OCI-LY7 (cell line): ENCODE data around the gene RINT1. TPM values are rescaled to one million over a fixed set of nuclear protein-coding genes. Genes with fewer than 3 reads are reported as not detected.

Experiments
- BruUV-seq: library from RNA; stranded (reverse); fragments of 400-500 nt; replicated peaks from 2 replicates; lab custom pipeline; 2021; lab: Mats Ljungman, UMichigan
- CTCF ChIA-PET: fragments of 300-600 bp; sonication (Branson Sonifier 250); formaldehyde crosslinking; loops from one replicate; lab custom pipeline; 2022; ENCODE audit warnings: antibody characterized with exemption; ENCODE audit not compliant: unreplicated experiment; lab: Charles Lee
- POLR2A ChIA-PET: fragments of 300-600 bp; sonication (Branson Sonifier 250); formaldehyde crosslinking; loops from one replicate; lab custom pipeline; 2022; ENCODE audit warnings: antibody characterized with exemption; lab: Charles Lee
- DNase-seq: peaks from one replicate; pipeline ENCODE4 v3.0.0-alpha.2; 2015; ENCODE audit warnings: low spot score
- H2AFZ ChIP-seq: fragments of 200-600 bp; sonication (generic), shearing (Covaris generic); 2 replicates; pipeline ENCODE4 v1.6.1; 2014; ENCODE audit warnings: mild to moderate bottlenecking, antibody characterized with exemption, low read length, moderate library complexity
- H3K27ac ChIP-seq: fragments of 200-600 bp; sonication (generic); 2 replicates; pipeline ENCODE4 v1.5.1; 2014; ENCODE audit warnings: mixed run types, low read depth, mild to moderate bottlenecking, moderate library complexity, low read length, inconsistent platforms; ENCODE audit not compliant: poor library complexity, severe bottlenecking
- H3K36me3 ChIP-seq: fragments of 200-600 bp; sonication (generic); 2 replicates; pipeline ENCODE4 v1.6.1; 2014; ENCODE audit warnings: mild to moderate bottlenecking, antibody characterized with exemption, low read length, moderate library complexity, mixed read lengths; ENCODE audit not compliant: insufficient read depth
- H3K4me1 ChIP-seq: fragments of 200-600 bp; sonication (generic); 2 replicates; pipeline ENCODE4 v1.5.1; 2014; ENCODE audit warnings: mild to moderate bottlenecking, low read length; ENCODE audit not compliant: insufficient read depth, poor library complexity, severe bottlenecking
- H3K4me2 ChIP-seq: fragments of 200-600 bp; sonication (generic); 2 replicates; pipeline ENCODE4 v1.6.1; 2014; ENCODE audit warnings: mild to moderate bottlenecking, low read length
- H3K4me3 ChIP-seq: fragments of 200-600 bp; sonication (generic); 2 replicates; pipeline ENCODE4 v1.5.1; 2014; ENCODE audit warnings: mild to moderate bottlenecking, low read depth, low read length; ENCODE audit not compliant: poor library complexity, severe bottlenecking
- H3K79me2 ChIP-seq: fragments of 200-600 bp; sonication (generic); 2 replicates; pipeline ENCODE4 v1.6.1; 2016; ENCODE audit warnings: low read depth, mild to moderate bottlenecking, low read length, moderate library complexity, mixed read lengths; ENCODE audit not compliant: insufficient read depth
- H3K9me2 ChIP-seq: fragments of 200-600 bp; sonication (generic); 2 replicates; pipeline ENCODE4 v1.6.1; 2016; ENCODE audit warnings: mild to moderate bottlenecking, low read length, mixed read lengths; ENCODE audit not compliant: insufficient read depth
- H3K9me3 ChIP-seq: fragments of 200-600 bp; sonication (generic); 2 replicates; pipeline ENCODE4 v1.6.1; 2014; ENCODE audit warnings: mild to moderate bottlenecking, mixed run types, low read length, mixed read lengths
- H4K20me1 ChIP-seq: fragments of 200-600 bp; sonication (generic); 2 replicates; pipeline ENCODE4 v1.6.1; 2014; ENCODE audit warnings: mild to moderate bottlenecking, antibody characterized with exemption, low read length, moderate library complexity, mixed read lengths; ENCODE audit not compliant: insufficient read depth
- EZH2phosphoT487 ChIP-seq: fragments of 200-600 bp; sonication (generic); IDR thresholded peaks from 2 replicates; pipeline ENCODE4 v1.6.1; 2018; ENCODE audit warnings: low read depth, borderline replicate concordance, mild to moderate bottlenecking, mixed run types, antibody characterized with exemption, low read length, moderate library complexity, mixed read lengths
- intact Hi-C: fragments of 100-400 bp; cut with micrococcal nuclease; formaldehyde crosslinking; loops from one replicate; pipeline ENCODE4 v1.10.0; 2022; ENCODE audit not compliant: unreplicated experiment
- total RNA-seq, 2 experiments: library from RNA; depleted of rRNA in 1 of 2; stranded (reverse); fragments of >200 nt in 1 of 2; shearing (Covaris generic) in 1 of 2; gene quantifications; 2 replicates each; pipeline ENCODE4 v1.2.3, GENCODE V29; 2014 to 2022
- TF ChIP-seq, protein P1 (sequence below): fragments of 200-600 bp; sonication (generic); conservative IDR thresholded peaks from 2 replicates; pipeline ENCODE4 v1.5.1; 2014; ENCODE audit warnings: mild to moderate bottlenecking, antibody characterized with exemption, low read length, moderate library complexity, mixed read lengths

Gene RINT1
- total RNA-seq, 2 experiments from 2014 or later = 11.2 to 27.8 TPM

DNA sequence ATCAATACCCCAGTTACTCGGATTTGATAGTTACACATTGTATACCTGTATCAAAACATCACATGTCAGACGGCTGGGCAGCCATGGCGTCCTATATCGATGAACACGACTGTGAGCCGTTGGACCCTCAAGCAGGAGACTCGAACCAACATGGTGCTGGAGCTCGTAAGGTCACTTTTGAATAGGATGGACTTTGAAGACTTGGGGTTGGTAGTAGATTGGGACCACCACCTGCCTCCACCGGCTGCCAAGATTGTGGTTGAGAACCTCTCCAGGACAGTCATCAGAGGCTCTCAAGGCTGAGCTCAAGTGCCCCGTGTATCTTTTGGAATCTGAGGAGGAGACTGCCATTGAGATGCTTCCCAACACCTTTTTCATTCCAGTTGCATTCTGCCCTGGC is 1.9 kb upstream of the RINT1 start:
- TF ChIP-seq, protein P1, sequence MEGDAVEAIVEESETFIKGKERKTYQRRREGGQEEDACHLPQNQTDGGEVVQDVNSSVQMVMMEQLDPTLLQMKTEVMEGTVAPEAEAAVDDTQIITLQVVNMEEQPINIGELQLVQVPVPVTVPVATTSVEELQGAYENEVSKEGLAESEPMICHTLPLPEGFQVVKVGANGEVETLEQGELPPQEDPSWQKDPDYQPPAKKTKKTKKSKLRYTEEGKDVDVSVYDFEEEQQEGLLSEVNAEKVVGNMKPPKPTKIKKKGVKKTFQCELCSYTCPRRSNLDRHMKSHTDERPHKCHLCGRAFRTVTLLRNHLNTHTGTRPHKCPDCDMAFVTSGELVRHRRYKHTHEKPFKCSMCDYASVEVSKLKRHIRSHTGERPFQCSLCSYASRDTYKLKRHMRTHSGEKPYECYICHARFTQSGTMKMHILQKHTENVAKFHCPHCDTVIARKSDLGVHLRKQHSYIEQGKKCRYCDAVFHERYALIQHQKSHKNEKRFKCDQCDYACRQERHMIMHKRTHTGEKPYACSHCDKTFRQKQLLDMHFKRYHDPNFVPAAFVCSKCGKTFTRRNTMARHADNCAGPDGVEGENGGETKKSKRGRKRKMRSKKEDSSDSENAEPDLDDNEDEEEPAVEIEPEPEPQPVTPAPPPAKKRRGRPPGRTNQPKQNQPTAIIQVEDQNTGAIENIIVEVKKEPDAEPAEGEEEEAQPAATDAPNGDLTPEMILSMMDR = no peak
- TF ChIP-seq EZH2phosphoT487 = no peak
- H4K20me1 ChIP-seq = 0 out of 2 replicates have a peak, but pooled peaks cover 9% of the 10 kb centered on the region
- no peak overlapping the region for H2AFZ ChIP-seq
- H3K36me3 ChIP-seq = peaks cover 11% of the 10 kb centered on the region; the same call in 1 of the 2 replicates
- H3K9me3 ChIP-seq = no peaks in the 10 kb centered on the region
- no peak overlapping the region for H3K27ac ChIP-seq
- H3K4me2 ChIP-seq = no peak overlapping the region
- H3K79me2 ChIP-seq = peaks cover 30% of the 10 kb centered on the region
- peaks cover 15% of the 10 kb centered on the region for H3K4me1 ChIP-seq
- H3K9me2 ChIP-seq = no peaks in the 10 kb centered on the region
- DNase-seq = no peak
- no peak overlapping the region for H3K4me3 ChIP-seq
- ChIA-PET CTCF (no interaction called here), POLR2A (interaction anchor here (0.6 kb wide), 1 partner anchor 1527 kb away, joined by 3 read pairs; no protein-coding TSS in a partner anchor)
- intact Hi-C loops = loop anchor here (5.0 to 10.0 kb wide), 2 partner anchors 583 to 755 kb away; partner anchors contain the start of gene NAMPT
- BruUV-seq = TSS peak; percentile 48

DNA sequence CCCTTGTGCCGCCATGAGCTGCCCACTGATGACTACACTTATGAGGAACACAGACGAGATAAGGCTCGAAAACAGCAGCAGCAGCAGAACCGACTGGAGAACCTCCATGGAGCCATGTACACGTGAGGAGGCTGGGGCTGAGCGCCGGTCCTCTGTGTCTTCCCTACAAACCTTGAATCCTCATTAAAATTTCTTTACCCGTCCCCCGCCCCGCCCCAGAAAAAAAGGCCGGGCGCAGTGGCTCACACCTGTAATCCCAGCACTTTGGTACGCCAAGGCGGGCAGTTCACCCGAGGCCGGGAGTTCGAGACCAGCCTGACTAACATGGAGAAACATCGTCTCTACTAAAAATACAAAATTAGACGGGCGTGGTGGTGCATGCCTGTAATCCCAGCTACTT is 1.5 kb upstream of the RINT1 start:
- Histone ChIP-seq H2AFZ (no peak overlapping the region), H3K9me2 (no peaks in the 10 kb centered on the region), H3K27ac (no peak overlapping the region), H3K79me2 (peaks cover 30% of the 10 kb centered on the region), H3K4me2 (0 out of 2 replicates have a peak overlapping the region, but pooled peaks have one; percentile 93), H3K4me1 (peaks cover 15% of the 10 kb centered on the region), H4K20me1 (0 out of 2 replicates have a peak, but pooled peaks cover 9% of the 10 kb centered on the region), H3K9me3 (no peaks in the 10 kb centered on the region), H3K36me3 (peaks cover 14% of the 10 kb centered on the region; the same call in 1 of the 2 replicates), H3K4me3 (no peak overlapping the region)
- intact Hi-C loops = loop anchor here (5.0 to 10.0 kb wide), 2 partner anchors 583 to 754 kb away; partner anchors contain the start of gene NAMPT
- TF ChIP-seq, protein P1 = no peak
- TF ChIP-seq EZH2phosphoT487 = no peak
- ChIA-PET POLR2A (interaction anchor here (0.6 kb wide), 1 partner anchor 1526 kb away, joined by 3 read pairs; no protein-coding TSS in a partner anchor), CTCF (no interaction called here)
- BruUV-seq = no TSS peak
- no peak for DNase-seq
